Measurements from ENCODE around the gene CD84.
"Not testable (repeated sequence)": the region's sequence is repeated elsewhere in the genome, so short reads cannot be mapped to it uniquely, and the experiment has no call there.

The CD84 gene

DNA sequence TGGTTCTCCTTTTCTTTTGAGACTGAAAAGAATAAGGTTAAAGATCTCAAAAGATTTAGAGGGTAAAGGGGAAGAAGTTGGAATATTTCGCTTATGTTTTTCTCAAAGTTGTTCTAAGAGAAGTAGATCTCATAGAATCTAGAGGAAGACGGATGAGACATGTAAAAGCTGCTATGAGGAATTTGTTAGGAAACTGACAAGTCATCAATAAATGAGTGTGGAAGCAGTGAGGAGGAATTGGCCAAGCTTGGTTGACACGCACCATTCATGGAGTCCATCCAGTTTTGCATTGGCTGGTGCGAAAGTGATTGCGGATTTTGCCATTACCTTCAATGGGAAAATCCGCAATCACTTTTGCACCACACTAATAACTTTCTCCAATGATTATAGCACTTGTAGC lies 76.2 kb downstream of the CD84 start:
- no peak for DNase-seq (ENCODE audit: low spot score)

DNA sequence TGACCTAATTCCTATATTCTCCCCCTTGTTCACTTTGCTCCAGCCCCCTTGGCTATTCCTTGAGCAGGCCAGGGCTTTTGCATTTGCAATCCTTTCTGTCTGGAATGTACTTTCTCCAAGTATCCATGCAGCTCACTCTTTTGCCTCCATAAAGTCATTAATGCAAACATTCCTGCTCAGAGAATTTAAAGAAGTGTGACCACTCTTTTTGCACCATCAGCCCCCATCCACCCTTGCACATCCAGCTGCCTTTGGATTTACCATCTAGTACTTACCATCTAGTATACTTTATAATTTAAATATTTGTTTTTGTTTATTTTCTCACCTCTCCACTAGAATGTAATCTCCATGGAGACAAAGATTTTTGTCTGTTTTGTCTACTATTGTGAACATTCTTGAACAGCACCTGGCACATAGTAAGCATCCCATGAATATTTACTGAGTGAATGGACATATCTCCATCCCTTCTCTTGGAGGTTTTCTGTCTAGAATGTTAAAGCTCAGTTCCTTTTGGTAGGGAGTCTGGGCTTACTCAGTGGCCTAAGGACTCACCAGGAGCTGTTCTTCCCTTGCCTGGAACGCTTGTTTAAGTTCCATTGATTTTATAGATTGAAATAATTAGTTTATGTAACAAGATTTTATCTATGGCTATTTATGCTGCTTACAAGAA lies 78.8 kb downstream of the CD84 start:
- no peak for DNase-seq (ENCODE audit: low spot score)

DNA sequence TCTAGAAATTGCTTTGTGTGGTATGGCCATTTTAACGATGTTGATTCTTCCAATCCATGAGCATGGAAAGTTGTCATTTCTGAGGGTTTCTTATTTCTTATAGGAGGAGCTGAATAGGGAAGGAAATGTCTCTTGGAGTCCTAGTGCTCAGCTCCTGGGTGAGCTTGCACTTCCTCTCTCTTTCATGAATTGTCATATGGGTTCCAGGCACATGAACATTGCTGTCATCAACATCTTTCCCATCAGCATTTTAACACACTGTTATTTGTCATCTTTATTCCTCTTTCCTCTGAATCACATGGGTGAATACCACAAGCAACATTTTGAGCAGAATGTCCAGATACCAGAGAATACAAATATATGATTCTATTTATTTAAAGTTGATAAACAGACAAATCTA lies 79.7 kb downstream of the CD84 start:
- DNase-seq (ENCODE audit: low spot score): no peak

DNA sequence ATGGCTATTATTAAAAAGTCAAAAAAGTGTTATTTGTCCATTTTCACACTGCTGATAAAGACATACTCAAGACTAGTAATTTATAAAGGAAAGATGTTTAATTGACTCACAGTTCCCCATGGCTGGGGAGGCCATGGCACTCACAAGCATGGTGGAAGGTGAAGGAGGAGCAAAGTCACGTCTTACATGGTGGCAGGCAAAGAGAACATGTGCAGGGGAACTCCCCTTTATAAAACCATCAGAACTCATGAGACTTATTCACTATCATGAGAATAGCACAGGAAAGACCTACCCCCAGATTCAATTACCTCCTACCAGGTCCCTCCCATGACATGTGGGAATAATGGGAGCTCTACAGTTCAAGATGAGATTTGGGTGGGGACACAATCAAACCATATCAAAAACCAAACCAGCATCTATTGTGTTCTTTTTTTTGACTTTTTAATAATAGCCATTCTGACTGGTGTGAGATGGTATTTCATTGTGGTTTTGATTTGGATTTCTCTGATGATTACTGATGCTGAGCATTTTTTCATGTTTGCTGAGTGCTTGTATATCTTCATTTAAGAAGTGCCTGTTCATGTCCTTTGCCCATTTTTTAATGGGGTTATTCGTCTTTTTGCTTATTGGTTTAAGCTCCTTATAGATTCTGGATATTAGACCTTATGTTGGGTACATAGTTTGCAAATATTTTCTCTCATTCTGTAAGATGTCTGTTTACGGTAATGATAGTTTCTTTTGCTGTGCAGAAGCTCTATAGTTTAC lies 80.8 kb downstream of the CD84 start:
- not testable (repeated sequence) for DNase-seq (ENCODE audit: low spot score)

DNA sequence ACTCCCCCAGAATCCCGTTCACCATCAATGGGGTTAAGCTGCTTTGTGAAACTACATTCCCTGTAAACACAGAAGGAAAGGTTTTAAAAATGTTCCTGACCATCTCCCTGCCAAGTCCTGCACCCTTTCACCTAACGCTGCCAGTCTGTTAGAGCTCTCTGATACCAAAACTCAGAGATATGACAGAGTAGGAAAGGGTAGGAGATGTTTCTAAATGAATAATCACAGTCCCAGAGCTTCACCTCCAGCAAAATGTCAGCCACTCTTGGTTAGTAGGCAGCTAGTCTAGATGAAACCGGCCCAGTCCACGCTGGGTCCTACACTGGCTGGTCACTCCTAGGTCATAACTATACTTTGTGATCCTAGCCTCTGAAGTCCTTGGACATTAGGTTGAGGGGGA lies 83.0 kb downstream of the CD84 start:
- no peak for DNase-seq (ENCODE audit: low spot score)

DNA sequence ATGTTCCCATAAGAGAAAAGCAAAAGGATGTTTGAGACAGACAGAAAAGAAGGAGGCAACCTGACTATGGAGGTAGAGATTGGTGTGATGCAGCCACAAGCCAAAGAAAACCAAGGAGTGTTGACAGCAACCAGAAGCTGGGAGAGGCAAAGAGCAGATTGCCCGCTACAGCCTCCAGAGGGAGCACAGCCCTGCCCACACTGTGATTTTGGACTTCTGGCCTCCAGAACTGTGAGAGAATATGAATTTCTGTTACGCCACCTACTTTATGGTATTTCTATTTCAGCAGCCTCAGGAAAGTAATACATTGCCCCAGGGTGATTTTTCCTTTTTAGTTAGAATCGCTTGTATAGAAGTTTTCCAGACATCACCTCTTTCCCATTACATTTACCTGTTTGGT lies 84.7 kb downstream of the CD84 start:
- DNase-seq (ENCODE audit: low spot score): no peak

DNA sequence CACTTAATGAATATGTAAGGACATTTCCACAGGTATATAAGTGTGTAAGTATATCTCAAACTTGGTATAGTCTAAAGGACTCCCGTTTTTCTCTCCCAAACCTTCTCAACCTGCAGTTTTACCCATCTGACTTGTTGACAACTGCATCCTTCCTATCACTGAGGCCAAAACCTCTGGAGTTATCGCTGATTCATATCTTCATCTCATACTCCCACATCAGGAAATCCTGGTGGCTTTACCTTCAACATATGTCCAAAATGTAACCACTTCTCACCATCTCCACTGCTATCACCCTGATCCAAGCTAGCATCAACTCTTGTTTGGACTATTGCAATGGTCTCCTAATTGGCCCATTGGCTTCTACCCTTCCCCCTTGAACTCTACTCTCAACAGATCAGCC lies 86.7 kb downstream of the CD84 start:
- no peak for DNase-seq (ENCODE audit: low spot score)

DNA sequence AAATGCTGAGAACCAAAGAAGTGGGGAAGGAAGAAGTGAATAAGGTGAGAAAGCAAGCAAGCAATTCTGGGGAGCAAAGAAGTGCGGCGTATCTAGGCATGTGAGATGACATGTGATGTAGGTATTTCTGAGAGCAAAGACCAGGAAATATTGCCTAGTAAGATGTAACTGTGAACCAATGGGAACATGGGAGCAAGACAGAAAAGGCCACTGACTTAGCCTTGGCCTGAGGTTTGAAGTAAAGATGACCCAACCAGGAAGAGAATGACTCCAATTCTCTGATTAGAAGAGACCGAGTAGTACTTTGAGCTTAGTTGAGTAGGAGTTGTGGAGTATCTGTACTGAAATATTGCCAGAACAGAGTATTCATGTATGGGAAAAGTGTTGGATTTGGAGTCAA lies 87.3 kb downstream of the CD84 start:
- DNase-seq (ENCODE audit: low spot score): no peak

Measured in SW480 (cell line).